Gastrocnemius medialis (tissue), 4 donors: ENCODE data around the gene RPN2. TPM values are rescaled to one million over a fixed set of nuclear protein-coding genes. Genes with fewer than 3 reads are reported as not detected.

Experiments
- ATAC-seq, 2 donors: fragments of 150-250 bp; one replicate each; pipeline ENCODE4 v1.9.1; 2016
- DNase-seq, 2 donors: peaks; one replicate each; pipeline ENCODE4 v3.0.0-alpha.2; 2019
- H3K27ac ChIP-seq, 4 donors: fragments of 200-600 bp; sonication (generic); 1 replicate in 1 of 4; 2 replicates in 3 of 4; pipeline ENCODE4 v1.5.1; 2016 to 2018; ENCODE audit warnings: mild to moderate bottlenecking in 2 of 4, moderate library complexity in 1 of 4
- H3K27me3 ChIP-seq, 3 donors: fragments of 200-600 bp; sonication (generic) in 2 of 3; 1 replicate in 1 of 3; 2 replicates in 2 of 3; pipeline versions ENCODE4 v1.5.1 to v1.6.0; 2016 to 2019; ENCODE audit warnings: mild to moderate bottlenecking in 1 of 3, moderate library complexity in 1 of 3
- H3K36me3 ChIP-seq, 2 donors: fragments of 200-600 bp; sonication (generic) in 1 of 2; one replicate each; pipeline ENCODE4 v1.5.1; 2017 to 2018
- H3K4me1 ChIP-seq, 2 donors: fragments of 200-600 bp; sonication (generic) in 1 of 2; one replicate each; pipeline ENCODE4 v1.5.1; 2016 to 2017; ENCODE audit warnings: mild to moderate bottlenecking in 2 of 2
- H3K4me3 ChIP-seq, 4 donors: fragments of 200-600 bp; sonication (generic) in 3 of 4; 1 replicate in 1 of 4; 2 replicates in 3 of 4; pipeline ENCODE4 v1.5.1; 2016 to 2019; ENCODE audit warnings: mild to moderate bottlenecking in 2 of 4
- H3K9me3 ChIP-seq, 3 donors: fragments of 200-600 bp; sonication (generic) in 2 of 3; 1 replicate in 1 of 3; 2 replicates in 2 of 3; pipeline ENCODE4 v1.5.1; 2016 to 2019
- CTCF ChIP-seq, 5 experiments: fragments of 450-650 bp in 3 of 5; fragments of 200-600 bp in 2 of 5; sonication (generic) in 2 of 5; IDR thresholded peaks in 4 of 5; conservative IDR thresholded peaks in 1 of 5; 1 replicate in 4 of 5; 2 replicates in 1 of 5; pipeline ENCODE4 v1.5.1; 2016 to 2019; ENCODE audit warnings: antibody characterized with exemption in 5 of 5, mild to moderate bottlenecking in 3 of 5, moderate library complexity in 3 of 5
- POLR2A ChIP-seq, 2 donors: fragments of 450-650 bp; IDR thresholded peaks; one replicate each; pipeline ENCODE4 v1.6.1; 2017; ENCODE audit warnings: antibody characterized with exemption in 2 of 2, mild to moderate bottlenecking in 2 of 2, moderate library complexity in 2 of 2
- in situ Hi-C, 4 donors: fragments of 200-750 bp; cut with MboI; loops; one replicate each; pipeline versions ENCODE4 v1.15.0 to v1.8.0; 2017; ENCODE audit warnings: low sequenced_read_pairs in 4 of 4
- intact Hi-C: fragments of 100-400 bp; cut with DNase I; formaldehyde crosslinking; loops from one replicate; pipeline ENCODE4 v1.15.1; 2023; ENCODE audit warnings: low total_unique reads
- total RNA-seq, 4 donors: library from RNA; depleted of rRNA; stranded (reverse); fragments of >200 nt; gene quantifications; one replicate each; pipeline versions ENCODE4 v1.1.0 to v1.2.3, GENCODE V29; 2016

Gene RPN2
- total RNA-seq, 4 donors from 2014 or later = 85.7 to 132 (median 127) TPM

DNA sequence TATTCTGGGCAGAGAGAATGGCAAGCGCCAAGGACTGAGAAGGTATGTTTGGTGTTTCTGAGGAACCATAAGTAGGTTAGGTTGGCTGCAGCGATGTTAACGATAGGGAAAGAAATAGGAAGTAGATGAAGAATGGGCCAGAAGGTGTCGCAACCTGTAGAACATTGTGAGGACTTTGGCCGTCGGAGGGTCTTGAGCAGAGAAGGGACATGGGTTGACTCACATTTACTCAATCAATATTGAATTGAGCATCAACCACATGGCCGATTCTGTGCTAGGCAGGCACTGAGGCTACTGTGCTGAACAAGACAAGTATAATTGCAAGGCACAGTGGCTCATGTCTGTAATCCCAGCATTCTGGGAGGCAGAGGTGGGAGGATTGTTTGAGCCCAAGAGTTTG, 26.8 kb upstream of the RPN2 start:
- in situ Hi-C loops = no loop called here
- no peaks in the 10 kb centered on the region for H3K9me3 ChIP-seq
- no peak for ATAC-seq

GRCh38 chr20:37154684-37155298, 24.3 kb upstream of the RPN2 start:
- peaks cover 0 to 4% of the 10 kb centered on the region in 2 donors for H3K36me3 ChIP-seq
- in situ Hi-C loops (no loop called here), intact Hi-C loops (no loop called here)
- ATAC-seq = no peak
- no peaks in the 10 kb centered on the region for H3K27me3 ChIP-seq
- no peak for DNase-seq
- TF ChIP-seq POLR2A (IDR thresholded peaks at IDR 0.05) (no peak), CTCF (IDR thresholded peaks at IDR 0.05 in 4 of 5, conservative IDR thresholded peaks at IDR 0.05 in 1 of 5) (no peak)
- H3K4me3 ChIP-seq = no peak overlapping the region
- no peak overlapping the region for H3K27ac ChIP-seq
- H3K4me1 ChIP-seq = no peaks in the 10 kb centered on the region
- H3K9me3 ChIP-seq = no peaks in the 10 kb centered on the region

More for the DNA sequence above, 26.8 kb upstream of the RPN2 start:
- H3K27me3 ChIP-seq = no peaks in the 10 kb centered on the region
- DNase-seq = no peak
- no peaks in the 10 kb centered on the region for H3K4me1 ChIP-seq
- H3K4me3 ChIP-seq = no peak overlapping the region
- H3K27ac ChIP-seq = no peak overlapping the region
- TF ChIP-seq CTCF (IDR thresholded peaks at IDR 0.05 in 4 of 5, conservative IDR thresholded peaks at IDR 0.05 in 1 of 5) (no peak), POLR2A (IDR thresholded peaks at IDR 0.05) (no peak)
- intact Hi-C loops = no loop called here
- H3K36me3 ChIP-seq = peaks cover 0 to 4% of the 10 kb centered on the region in 2 donors

DNA sequence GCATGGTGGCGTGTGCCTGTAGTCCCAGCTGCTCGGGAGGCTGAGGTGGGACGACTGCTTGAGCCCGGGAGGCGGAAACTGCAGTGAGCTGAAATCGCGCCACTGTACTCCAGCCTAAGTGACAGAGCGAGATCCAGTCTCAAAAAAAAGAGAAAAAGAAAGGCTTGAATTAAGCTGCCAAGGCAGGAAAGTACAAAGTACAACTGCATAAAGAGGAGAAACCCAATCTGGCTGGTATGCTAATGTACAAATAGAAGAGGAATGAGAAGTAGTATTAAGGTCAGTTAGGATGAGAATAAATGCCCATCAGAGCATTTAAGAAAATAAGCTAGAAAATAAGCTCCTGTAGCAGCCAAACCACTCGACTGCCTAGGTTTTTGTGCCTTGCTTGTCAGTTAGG, 23.1 kb upstream of the RPN2 start:
- Histone ChIP-seq H3K27me3 (no peaks in the 10 kb centered on the region), H3K27ac (no peak overlapping the region), H3K4me1 (no peaks in the 10 kb centered on the region), H3K36me3 (peaks cover 0 to 4% of the 10 kb centered on the region in 2 donors), H3K9me3 (no peaks in the 10 kb centered on the region), H3K4me3 (no peak overlapping the region)
- intact Hi-C loops (no loop called here), in situ Hi-C loops (no loop called here)
- TF ChIP-seq POLR2A (IDR thresholded peaks at IDR 0.05) (no peak), CTCF (IDR thresholded peaks at IDR 0.05 in 4 of 5, conservative IDR thresholded peaks at IDR 0.05 in 1 of 5) (no peak)
- DNase-seq (no peak), ATAC-seq (no peak)

DNA sequence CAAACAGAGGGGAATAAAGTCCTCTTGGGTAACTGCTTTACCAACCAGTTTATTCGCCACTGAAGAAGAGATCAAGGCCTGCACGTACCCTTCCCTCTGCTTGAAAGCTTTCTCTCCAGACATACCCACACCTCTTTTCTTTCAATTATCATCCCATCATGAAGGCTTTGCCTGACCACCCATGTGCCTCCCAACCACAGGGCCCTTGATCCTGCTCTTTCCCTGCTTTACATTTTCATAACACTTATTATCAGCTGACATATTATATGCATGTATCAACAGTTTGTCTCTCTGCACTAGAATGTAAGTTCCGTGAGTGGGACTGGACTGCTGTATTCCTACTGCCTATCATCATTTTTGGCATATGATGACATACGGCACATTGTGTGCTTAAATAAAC, 20.9 kb upstream of the RPN2 start:
- in situ Hi-C loops (no loop called here), intact Hi-C loops (no loop called here)
- no peaks in the 10 kb centered on the region for H3K4me1 ChIP-seq
- TF ChIP-seq POLR2A (IDR thresholded peaks at IDR 0.05) (no peak), CTCF (IDR thresholded peaks at IDR 0.05 in 4 of 5, conservative IDR thresholded peaks at IDR 0.05 in 1 of 5) (no peak)
- no peaks in the 10 kb centered on the region for H3K27me3 ChIP-seq
- DNase-seq = no peak
- no peak for ATAC-seq
- H3K9me3 ChIP-seq = no peaks in the 10 kb centered on the region
- H3K4me3 ChIP-seq = no peak overlapping the region
- H3K27ac ChIP-seq = no peak overlapping the region
- peaks cover 0 to 4% of the 10 kb centered on the region in 2 donors for H3K36me3 ChIP-seq

DNA sequence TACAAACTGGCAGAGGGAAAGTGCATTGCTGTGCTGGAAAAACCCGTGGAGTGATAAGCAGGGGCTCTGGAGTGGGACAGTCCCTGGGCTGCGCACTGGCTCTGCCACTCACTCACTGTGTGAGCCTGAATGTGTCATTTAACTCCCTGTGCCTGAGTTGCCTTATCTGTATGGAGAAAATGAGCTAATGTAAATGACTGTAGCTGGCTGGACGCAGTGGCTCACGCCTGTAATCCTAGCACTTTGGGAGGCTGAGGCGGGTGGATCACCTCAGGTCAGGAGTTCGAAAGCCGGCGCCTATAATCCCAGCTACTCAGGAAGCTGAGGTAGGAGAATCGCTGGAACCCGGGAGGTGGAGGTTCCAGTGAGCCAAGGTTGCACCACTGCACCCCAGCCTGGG, 18.4 kb upstream of the RPN2 start:
- ATAC-seq (no peak), DNase-seq (no peak)
- Histone ChIP-seq H3K36me3 (peaks cover 0 to 4% of the 10 kb centered on the region in 2 donors), H3K4me1 (no peaks in the 10 kb centered on the region), H3K27me3 (no peaks in the 10 kb centered on the region), H3K4me3 (no peak overlapping the region), H3K9me3 (no peaks in the 10 kb centered on the region), H3K27ac (no peak overlapping the region)
- TF ChIP-seq POLR2A (IDR thresholded peaks at IDR 0.05) (no peak), CTCF (IDR thresholded peaks at IDR 0.05 in 4 of 5, conservative IDR thresholded peaks at IDR 0.05 in 1 of 5) (no peak)
- in situ Hi-C loops (no loop called here), intact Hi-C loops (no loop called here)
